Ectodermal cell (in vitro differentiated cells): ENCODE measurements around the gene ZFHX3.

ENCODE experiments used
- H3K27ac ChIP-seq: 2 replicates; pipeline ENCODE4 v1.7.0; 2013; ENCODE audit warnings: mild to moderate bottlenecking, low read depth, low read length; ENCODE audit not compliant: insufficient read depth, poor library complexity, severe bottlenecking
- H3K27me3 ChIP-seq: 2 replicates; pipeline ENCODE4 v1.7.0; 2013; ENCODE audit warnings: mild to moderate bottlenecking, low read length; ENCODE audit not compliant: insufficient read depth, control insufficient read depth, poor library complexity, severe bottlenecking
- H3K36me3 ChIP-seq: one replicate; pipeline ENCODE4 v1.7.0; 2013; ENCODE audit warnings: low read length; ENCODE audit not compliant: control insufficient read depth, insufficient read depth
- H3K4me1 ChIP-seq: one replicate; pipeline ENCODE4 v1.7.0; 2013; ENCODE audit warnings: low read length; ENCODE audit not compliant: control insufficient read depth, insufficient read depth
- H3K4me3 ChIP-seq: 2 replicates; pipeline ENCODE4 v1.7.0; 2013; ENCODE audit warnings: low read depth, low read length, control low read depth; ENCODE audit not compliant: insufficient read depth
- H3K9me3 ChIP-seq: 2 replicates; pipeline ENCODE4 v1.7.0; 2013; ENCODE audit warnings: mild to moderate bottlenecking, low read length, moderate library complexity; ENCODE audit not compliant: control insufficient read depth
- WGBS, 2 experiments: methylation state at CpG; one replicate each; pipeline ENCODE4 v1.1.7; 2013; ENCODE audit warnings: missing lambda C conversion rate in 2 of 2; 5-methylcytosine and 5-hydroxymethylcytosine counted together

The ZFHX3 gene

DNA sequence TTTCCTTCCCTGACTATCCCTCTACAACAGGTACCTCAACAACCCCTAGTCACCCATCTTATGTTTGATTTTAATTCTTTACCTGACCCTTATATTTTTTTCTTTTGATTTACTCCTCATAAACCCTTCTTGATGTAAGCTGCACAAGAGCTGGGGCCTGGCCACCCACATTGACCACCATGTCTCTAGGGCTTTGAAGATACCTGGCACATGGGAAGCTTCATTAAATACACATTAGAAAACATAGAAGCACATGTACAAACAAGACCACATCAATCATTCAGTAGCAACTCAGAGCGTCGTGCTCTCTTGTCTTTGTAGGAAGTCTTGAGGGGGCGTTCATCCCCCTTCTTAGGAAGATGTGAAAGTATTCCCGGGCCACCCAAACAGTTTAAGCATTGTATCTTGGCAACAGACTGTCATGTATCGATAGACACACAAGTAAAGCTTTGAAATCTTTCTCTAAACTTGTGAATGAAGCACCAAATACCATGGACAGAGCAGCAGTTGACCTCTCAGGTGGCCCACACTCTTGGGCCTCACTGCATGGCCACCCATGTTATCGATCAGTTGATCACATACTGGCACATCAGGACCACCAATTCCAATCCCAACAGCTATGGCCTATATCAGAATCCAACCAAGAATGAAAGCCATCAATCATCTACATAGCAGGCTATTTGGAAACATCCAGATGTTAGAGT is 183.6 kb downstream of the ZFHX3 start:
- H3K27me3 ChIP-seq, result no peaks in the 10 kb centered on the region
- 92 to 93% methylated on average over 6 of the region's 6 CpGs for WGBS, 2 experiments
- no peak overlapping the region for H3K27ac ChIP-seq
- no peaks in the 10 kb centered on the region for H3K9me3 ChIP-seq
- no peaks in the 10 kb centered on the region for H3K36me3 ChIP-seq
- H3K4me1 ChIP-seq, result peaks cover 1% of the 10 kb centered on the region
- no peak overlapping the region for H3K4me3 ChIP-seq

- no peak overlapping the region for H3K4me3 ChIP-seq
- no peak overlapping the region for H3K27ac ChIP-seq
- H3K36me3 ChIP-seq, result no peaks in the 10 kb centered on the region
- no peaks in the 10 kb centered on the region for H3K9me3 ChIP-seq
- no peaks in the 10 kb centered on the region for H3K27me3 ChIP-seq
- H3K4me1 ChIP-seq, result peaks cover 20% of the 10 kb centered on the region
These were observed 185.8 kb downstream of the ZFHX3 start for GRCh38 chr16:72862090-72862489.

GRCh38 chr16:72860726-72861562 is 187.0 kb downstream of the ZFHX3 start:
- H3K9me3 ChIP-seq, result no peaks in the 10 kb centered on the region
- WGBS, 2 experiments, result 93% methylated on average over 14 of the region's 14 CpGs
- H3K4me3 ChIP-seq, result no peak overlapping the region
- no peak overlapping the region for H3K27ac ChIP-seq
- peaks cover 20% of the 10 kb centered on the region for H3K4me1 ChIP-seq
- H3K36me3 ChIP-seq, result no peaks in the 10 kb centered on the region
- H3K27me3 ChIP-seq, result no peaks in the 10 kb centered on the region

DNA sequence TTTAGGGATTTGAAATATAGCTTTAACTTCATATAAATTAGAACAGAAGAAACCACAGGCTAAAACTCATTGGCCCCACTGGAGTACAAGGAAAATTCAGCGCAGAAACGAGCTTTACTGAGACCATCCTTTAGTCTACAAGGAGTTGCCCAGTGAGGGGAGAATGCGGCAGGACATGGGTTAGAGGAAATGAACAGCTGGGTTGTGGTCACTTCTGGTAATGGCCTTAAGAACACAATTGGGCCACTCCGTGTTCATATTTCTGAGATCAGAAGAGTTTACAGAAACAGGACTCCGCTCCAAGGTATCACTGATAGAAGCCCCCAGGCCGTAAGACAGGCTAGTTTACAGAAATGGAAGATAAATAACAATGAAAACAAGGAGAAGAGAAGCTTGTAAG is 188.3 kb downstream of the ZFHX3 start:
- no peaks in the 10 kb centered on the region for H3K9me3 ChIP-seq
- no peak overlapping the region for H3K4me3 ChIP-seq
- 95 to 96% methylated on average over 6 of the region's 6 CpGs for WGBS, 2 experiments
- H3K36me3 ChIP-seq, result no peaks in the 10 kb centered on the region
- H3K27ac ChIP-seq, result no peak overlapping the region
- H3K4me1 ChIP-seq, result peaks cover 20% of the 10 kb centered on the region
- H3K27me3 ChIP-seq, result no peaks in the 10 kb centered on the region

- Histone ChIP-seq H3K27me3 (no peaks in the 10 kb centered on the region), H3K9me3 (no peaks in the 10 kb centered on the region), H3K4me3 (no peak overlapping the region), H3K27ac (no peak overlapping the region), H3K4me1 (peaks cover 26% of the 10 kb centered on the region), H3K36me3 (no peaks in the 10 kb centered on the region)
- WGBS, 2 experiments, result 84 to 88% methylated on average over 21 of the region's 21 CpGs
These were observed 189.0 kb downstream of the ZFHX3 start for GRCh38 chr16:72858665-72859493.

DNA sequence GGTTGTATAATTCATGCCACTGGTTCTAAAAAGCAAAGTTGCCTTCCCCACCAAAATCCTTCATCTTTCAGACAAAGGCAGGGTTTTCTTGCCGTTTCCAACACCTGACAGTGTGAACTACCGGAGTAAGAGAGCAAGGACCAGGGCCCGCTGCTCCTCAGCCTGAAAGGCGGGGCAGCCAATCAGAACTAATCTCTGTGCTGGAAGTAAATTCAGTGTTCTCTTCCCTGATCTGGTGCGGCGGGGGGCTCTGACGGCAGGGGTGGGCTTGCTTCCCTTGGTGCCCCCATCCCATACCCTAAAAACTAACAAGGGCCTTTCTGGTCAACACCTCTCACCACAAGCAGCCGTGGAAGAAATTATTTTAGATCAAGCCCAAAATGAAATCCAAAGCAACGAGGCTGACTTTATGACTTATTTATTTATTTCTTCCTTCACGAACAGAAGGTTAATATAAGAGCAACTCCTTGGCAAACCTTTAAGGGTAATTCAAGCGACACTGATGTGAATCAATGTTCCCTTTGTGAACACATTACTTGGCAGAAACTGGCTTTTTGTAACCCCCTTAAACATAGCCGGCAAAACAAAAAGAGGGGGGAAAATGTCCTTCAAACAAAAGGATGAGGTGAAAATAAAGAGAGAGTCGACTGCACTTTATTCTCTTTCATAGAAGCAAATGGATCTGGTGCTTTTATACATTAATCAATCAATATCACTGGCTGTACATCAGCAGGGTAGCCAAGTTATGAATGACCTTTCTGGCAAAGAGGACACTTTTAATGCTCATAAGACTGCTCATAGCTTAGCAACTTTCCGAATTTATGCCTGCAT is 189.9 kb downstream of the ZFHX3 start:
- H3K27ac ChIP-seq, result no peak overlapping the region
- H3K9me3 ChIP-seq, result no peaks in the 10 kb centered on the region
- H3K36me3 ChIP-seq, result no peaks in the 10 kb centered on the region
- 82% methylated on average over 13 to 14 of the region's 14 CpGs for WGBS, 2 experiments
- peaks cover 27% of the 10 kb centered on the region for H3K4me1 ChIP-seq
- no peaks in the 10 kb centered on the region for H3K27me3 ChIP-seq
- no peak overlapping the region for H3K4me3 ChIP-seq

DNA sequence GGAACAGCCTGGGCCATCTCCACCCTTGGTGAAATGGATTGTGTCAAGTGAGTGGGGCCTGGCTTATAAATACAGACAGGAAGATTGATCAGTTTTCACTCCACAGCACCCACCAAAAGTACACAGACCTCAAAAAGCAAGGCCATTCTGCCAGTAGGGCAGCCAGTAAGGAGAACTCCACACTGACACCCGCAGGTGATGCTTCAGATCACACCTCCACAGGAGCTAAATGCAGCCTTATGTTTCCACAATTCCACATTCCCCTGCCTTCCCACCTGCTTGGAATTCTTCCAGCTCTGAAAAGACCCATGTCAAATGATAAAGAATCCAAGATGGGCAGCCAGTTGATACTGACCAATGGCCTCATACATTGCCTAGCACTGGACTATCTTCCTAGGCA is 191.1 kb downstream of the ZFHX3 start:
- no peak overlapping the region for H3K27ac ChIP-seq
- H3K4me3 ChIP-seq, result no peak overlapping the region
- no peaks in the 10 kb centered on the region for H3K9me3 ChIP-seq
- no peaks in the 10 kb centered on the region for H3K27me3 ChIP-seq
- peaks cover 27% of the 10 kb centered on the region for H3K4me1 ChIP-seq
- 54 to 56% methylated on average over 1 of the region's 1 CpG for whole genome bisulfite sequencing, 2 experiments
- H3K36me3 ChIP-seq, result no peaks in the 10 kb centered on the region

GRCh38 chr16:72854267-72854959 is 193.5 kb downstream of the ZFHX3 start:
- Histone ChIP-seq H3K27ac (no peak overlapping the region), H3K4me3 (no peak overlapping the region), H3K36me3 (no peaks in the 10 kb centered on the region), H3K27me3 (no peaks in the 10 kb centered on the region), H3K9me3 (no peaks in the 10 kb centered on the region), H3K4me1 (peaks cover 27% of the 10 kb centered on the region)
- 85 to 90% methylated on average over 8 to 9 of the region's 11 CpGs for WGBS, 2 experiments

DNA sequence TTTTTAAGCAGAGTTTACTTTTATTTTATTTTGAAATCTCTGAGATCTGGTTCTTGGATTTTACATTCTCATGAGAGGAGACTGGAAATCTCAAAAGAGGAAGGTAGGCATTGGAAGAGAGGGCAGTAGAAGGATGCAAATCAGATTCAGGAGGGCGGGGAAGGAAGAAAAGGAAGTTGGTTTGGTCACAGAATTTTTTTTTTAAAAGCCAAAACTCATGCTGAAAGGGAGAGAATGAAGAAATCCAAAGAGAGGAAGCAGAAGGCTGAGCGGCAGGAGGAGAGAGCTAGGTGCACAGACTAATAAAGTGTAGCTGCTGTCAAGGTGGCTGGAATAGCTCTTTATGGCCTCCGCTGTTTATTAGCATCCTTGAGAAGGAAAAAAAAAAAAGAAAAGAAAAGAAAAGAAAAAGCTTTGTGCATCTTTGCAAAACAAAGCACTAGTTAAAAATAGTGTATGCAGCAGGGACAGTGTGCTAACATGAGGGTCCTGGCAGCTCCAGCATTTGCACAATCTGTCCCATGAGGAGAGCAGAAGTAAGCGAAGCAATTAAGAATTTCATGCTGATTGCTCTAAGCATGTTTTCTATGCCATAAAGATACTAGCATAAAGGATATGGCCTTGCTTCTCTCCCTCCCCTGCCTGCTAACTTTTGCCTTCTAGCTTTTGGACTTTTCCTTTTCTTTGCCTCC is 194.2 kb downstream of the ZFHX3 start:
- Histone ChIP-seq H3K36me3 (no peaks in the 10 kb centered on the region), H3K4me1 (peaks cover 26% of the 10 kb centered on the region), H3K4me3 (no peak overlapping the region), H3K9me3 (no peaks in the 10 kb centered on the region), H3K27ac (no peak overlapping the region), H3K27me3 (no peaks in the 10 kb centered on the region)
- WGBS, 2 experiments, result 88 to 91% methylated on average over 4 of the region's 4 CpGs
